ENCODE data around the gene TMTC2. TPM values are rescaled to one million over a fixed set of nuclear protein-coding genes. Genes with fewer than 3 reads are reported as not detected.

The TMTC2 gene
- total RNA-seq, 4 donors from 2014 or later = 19.5 to 35.8 (median 22.9) TPM

- no peak for TF ChIP-seq EP300 (IDR thresholded peaks at IDR 0.05)
- no peak for TF ChIP-seq CTCF (IDR thresholded peaks at IDR 0.05)
- no peak for TF ChIP-seq POLR2A (IDR thresholded peaks at IDR 0.05)
- Histone ChIP-seq H3K4me1 (no peaks in the 10 kb centered on the region), H3K27ac (no peak overlapping the region), H3K27me3 (no peaks in the 10 kb centered on the region), H3K9me3 (no peaks in the 10 kb centered on the region), H3K4me3 (no peak overlapping the region), H3K36me3 (no peaks in the 10 kb centered on the region)
- 82 to 94% methylated on average over 3 of the region's 3 CpGs for WGBS, 2 donors
- DNase-seq (ENCODE audit: low spot score in 2 of 2) = no peak
Observed at GRCh38 chr12:82954064-82954463, 267.4 kb downstream of the TMTC2 start.

DNA sequence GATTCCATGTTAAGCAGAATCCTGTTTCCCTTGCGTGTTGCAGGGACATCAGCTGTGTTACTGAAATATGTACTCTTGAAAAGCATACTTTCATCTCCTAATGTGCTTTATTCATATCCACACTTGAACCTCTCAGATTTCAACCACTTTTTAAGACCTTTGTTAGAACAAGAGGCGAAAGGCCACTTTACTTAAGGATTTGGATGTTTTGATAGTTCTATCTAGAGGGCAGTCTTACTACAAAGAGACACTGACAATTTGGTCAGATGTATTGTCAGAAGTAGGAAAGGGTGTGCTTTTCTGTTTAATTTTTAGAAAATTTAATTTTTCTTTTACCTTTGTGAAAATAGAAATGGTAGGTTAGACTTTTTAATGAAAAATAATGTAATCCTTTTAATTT, 267.9 kb downstream of the TMTC2 start:
- TF ChIP-seq POLR2A (IDR thresholded peaks at IDR 0.05) = no peak
- no peak for TF ChIP-seq CTCF (IDR thresholded peaks at IDR 0.05)
- no peak for TF ChIP-seq EP300 (IDR thresholded peaks at IDR 0.05)
- Histone ChIP-seq H3K4me1 (no peaks in the 10 kb centered on the region), H3K36me3 (no peaks in the 10 kb centered on the region), H3K4me3 (no peak overlapping the region), H3K27me3 (no peaks in the 10 kb centered on the region), H3K9me3 (no peaks in the 10 kb centered on the region), H3K27ac (no peak overlapping the region)
- WGBS, 2 donors = 84 to 86% methylated on average over 2 of the region's 2 CpGs
- DNase-seq (ENCODE audit: low spot score in 2 of 2) = no peak

GRCh38 chr12:82955043-82955442, 268.3 kb downstream of the TMTC2 start:
- H3K27ac ChIP-seq = no peak overlapping the region
- H3K9me3 ChIP-seq = no peaks in the 10 kb centered on the region
- WGBS, 2 donors = 88 to 89% methylated on average over 1 of the region's 1 CpG
- H3K4me3 ChIP-seq = no peak overlapping the region
- TF ChIP-seq EP300 (IDR thresholded peaks at IDR 0.05) = no peak
- no peak for TF ChIP-seq CTCF (IDR thresholded peaks at IDR 0.05)
- TF ChIP-seq POLR2A (IDR thresholded peaks at IDR 0.05) = no peak
- no peaks in the 10 kb centered on the region for H3K27me3 ChIP-seq
- H3K4me1 ChIP-seq = no peaks in the 10 kb centered on the region
- DNase-seq (ENCODE audit: low spot score in 2 of 2) = no peak
- no peaks in the 10 kb centered on the region for H3K36me3 ChIP-seq

DNA sequence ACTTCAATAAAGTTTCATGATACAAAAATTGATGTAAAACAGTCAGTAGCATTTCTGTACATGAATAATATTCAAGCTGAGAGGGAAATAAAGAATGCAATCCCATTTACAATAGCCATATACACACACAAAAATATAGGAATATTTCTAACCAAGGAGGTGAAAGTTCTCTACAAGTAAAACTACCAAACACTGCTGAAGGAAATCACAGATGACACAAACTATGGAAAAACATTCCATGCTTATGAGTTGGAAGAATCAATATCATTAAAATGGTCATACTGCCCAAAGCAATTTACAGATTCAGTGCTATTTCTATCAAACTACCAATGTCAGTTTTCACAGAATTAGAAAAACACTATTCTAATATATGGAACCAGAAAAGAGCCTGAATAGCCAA, 272.3 kb downstream of the TMTC2 start:
- H3K4me3 ChIP-seq = no peak overlapping the region
- no peaks in the 10 kb centered on the region for H3K36me3 ChIP-seq
- H3K27me3 ChIP-seq = no peaks in the 10 kb centered on the region
- TF ChIP-seq POLR2A (IDR thresholded peaks at IDR 0.05) (no peak), CTCF (IDR thresholded peaks at IDR 0.05) (no peak), EP300 (IDR thresholded peaks at IDR 0.05) (no peak)
- H3K27ac ChIP-seq = no peak overlapping the region
- DNase-seq (ENCODE audit: low spot score in 2 of 2) = no peak
- H3K4me1 ChIP-seq = no peaks in the 10 kb centered on the region
- no peaks in the 10 kb centered on the region for H3K9me3 ChIP-seq

GRCh38 chr12:82959821-82960220, 273.1 kb downstream of the TMTC2 start:
- Histone ChIP-seq H3K4me3 (no peak overlapping the region), H3K4me1 (no peaks in the 10 kb centered on the region), H3K36me3 (no peaks in the 10 kb centered on the region), H3K27me3 (no peaks in the 10 kb centered on the region), H3K27ac (no peak overlapping the region), H3K9me3 (no peaks in the 10 kb centered on the region)
- no peak for DNase-seq (ENCODE audit: low spot score in 2 of 2)
- 81 to 85% methylated on average over 1 of the region's 1 CpG for WGBS, 2 donors
- TF ChIP-seq EP300 (IDR thresholded peaks at IDR 0.05) (no peak), POLR2A (IDR thresholded peaks at IDR 0.05) (no peak), CTCF (IDR thresholded peaks at IDR 0.05) (no peak)

Measured in tibial nerve (tissue), 4 donors.